Measurements from ENCODE around the gene ZNF778. TPM values are rescaled to one million over a fixed set of nuclear protein-coding genes. Genes with fewer than 3 reads are reported as not detected.

Gene ZNF778
- total and polyA plus RNA-seq, 2 donors (not counting 1 experiment from before 2014, with no cell fraction given): 2.2 to 13.4 TPM

DNA sequence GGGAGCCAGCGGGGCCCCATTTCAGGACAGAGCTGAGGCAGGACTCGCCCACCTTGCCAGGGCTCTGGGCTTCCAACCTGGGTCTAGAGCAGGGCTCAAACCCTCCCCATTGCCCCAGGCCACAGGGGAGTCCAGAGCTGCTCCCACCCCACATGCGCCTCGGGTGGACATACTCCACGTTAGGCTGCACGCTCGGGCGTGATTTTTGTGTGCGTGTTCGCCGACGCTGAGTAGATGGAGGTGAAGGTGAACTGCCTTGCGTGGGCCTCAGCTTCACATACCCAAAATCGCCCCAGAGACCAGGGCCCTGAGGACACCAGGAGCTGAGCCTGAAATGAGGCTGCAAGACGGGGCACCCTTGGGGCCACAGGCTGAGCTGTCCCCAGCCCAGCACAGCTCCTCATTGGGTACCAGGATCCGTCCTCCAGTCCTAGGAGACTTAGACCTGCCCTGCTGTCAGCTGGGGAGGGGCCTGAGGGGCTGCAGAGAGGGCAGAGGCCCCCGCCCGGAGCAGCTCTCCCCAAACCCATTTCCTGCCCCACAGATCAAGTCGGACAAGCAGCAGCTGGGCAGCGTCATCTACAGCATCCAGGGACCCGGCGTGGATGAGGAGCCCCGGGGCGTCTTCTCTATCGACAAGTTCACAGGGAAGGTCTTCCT lies 37.7 kb upstream of the ZNF778 start:
- intact Hi-C loops (cut with micrococcal nuclease): no loop called here
- no peaks in the 10 kb centered on the region for H4K20me1 ChIP-seq (ENCODE audit: control insufficient read depth, insufficient read depth, low read length, poor library complexity, severe bottlenecking)
- H3K27me3 Mint-ChIP-seq: no peaks in the 10 kb centered on the region
- 88% methylated on average over 17 of the region's 25 CpGs for WGBS (ENCODE audit: insufficient coverage)
- H3K4me2 ChIP-seq (replicated peaks; ENCODE audit: low read depth, low read length, poor library complexity, severe bottlenecking): no peak overlapping the region
- H3K27ac Mint-ChIP-seq: no peak overlapping the region
- H3K4me3 Mint-ChIP-seq: no peak overlapping the region
- H2AFZ ChIP-seq (ENCODE audit: insufficient read depth, low read depth, low read length, poor library complexity, severe bottlenecking): no peak overlapping the region
- ATAC-seq (ENCODE audit: low read depth): no peak
- TF ChIP-seq, protein P1, sequence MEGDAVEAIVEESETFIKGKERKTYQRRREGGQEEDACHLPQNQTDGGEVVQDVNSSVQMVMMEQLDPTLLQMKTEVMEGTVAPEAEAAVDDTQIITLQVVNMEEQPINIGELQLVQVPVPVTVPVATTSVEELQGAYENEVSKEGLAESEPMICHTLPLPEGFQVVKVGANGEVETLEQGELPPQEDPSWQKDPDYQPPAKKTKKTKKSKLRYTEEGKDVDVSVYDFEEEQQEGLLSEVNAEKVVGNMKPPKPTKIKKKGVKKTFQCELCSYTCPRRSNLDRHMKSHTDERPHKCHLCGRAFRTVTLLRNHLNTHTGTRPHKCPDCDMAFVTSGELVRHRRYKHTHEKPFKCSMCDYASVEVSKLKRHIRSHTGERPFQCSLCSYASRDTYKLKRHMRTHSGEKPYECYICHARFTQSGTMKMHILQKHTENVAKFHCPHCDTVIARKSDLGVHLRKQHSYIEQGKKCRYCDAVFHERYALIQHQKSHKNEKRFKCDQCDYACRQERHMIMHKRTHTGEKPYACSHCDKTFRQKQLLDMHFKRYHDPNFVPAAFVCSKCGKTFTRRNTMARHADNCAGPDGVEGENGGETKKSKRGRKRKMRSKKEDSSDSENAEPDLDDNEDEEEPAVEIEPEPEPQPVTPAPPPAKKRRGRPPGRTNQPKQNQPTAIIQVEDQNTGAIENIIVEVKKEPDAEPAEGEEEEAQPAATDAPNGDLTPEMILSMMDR (IDR thresholded peaks at IDR 0.05): no peak
- no peak for TF ChIP-seq EZH2 (IDR thresholded peaks at IDR 0.05; ENCODE audit: borderline replicate concordance, insufficient read depth, low read depth, low read length, poor library complexity, severe bottlenecking)
- POLR2A ChIA-PET: no interaction called here
- CTCF ChIA-PET: no interaction called here
- H3K27ac ChIP-seq (ENCODE audit: low read length in 2 of 2): no peak overlapping the region
- H3K4me1 Mint-ChIP-seq: no peaks in the 10 kb centered on the region
- no peaks in the 10 kb centered on the region for H3K4me1 ChIP-seq (ENCODE audit: control insufficient read depth in 2 of 2, insufficient read depth in 2 of 2, low read length in 2 of 2)
- H3K9ac ChIP-seq (ENCODE audit: low read length): no peak overlapping the region
- DNase-seq: no peak
- no peaks in the 10 kb centered on the region for H3K9me3 Mint-ChIP-seq (ENCODE audit: insufficient read depth)
- H3K27me3 ChIP-seq (replicated peaks in 1 of 4; ENCODE audit: control extremely low read depth in 1 of 4, control insufficient read depth in 3 of 4, insufficient read depth in 4 of 4, low read length in 3 of 4): peaks cover 0 to 2% (median 0%) of the 10 kb centered on the region in 4 experiments
- H3K36me3 ChIP-seq (replicated peaks in 1 of 2; ENCODE audit: control extremely low read depth in 1 of 2, control insufficient read depth in 1 of 2, extremely low read depth in 1 of 2, insufficient read depth in 2 of 2, low read length in 1 of 2): no peaks in the 10 kb centered on the region
- H3K4me3 ChIP-seq (ENCODE audit: control extremely low read depth in 1 of 5, extremely low read depth in 1 of 5, insufficient read depth in 1 of 5, low read depth in 2 of 5, low read length in 4 of 5): no peak overlapping the region
- H3K9me3 ChIP-seq (ENCODE audit: control extremely low read depth in 1 of 3, control insufficient read depth in 2 of 3, insufficient read depth in 1 of 3, low read length in 2 of 3): no peaks in the 10 kb centered on the region
- no peaks in the 10 kb centered on the region for H3K79me2 ChIP-seq (ENCODE audit: control insufficient read depth, insufficient read depth, low read length)

DNA sequence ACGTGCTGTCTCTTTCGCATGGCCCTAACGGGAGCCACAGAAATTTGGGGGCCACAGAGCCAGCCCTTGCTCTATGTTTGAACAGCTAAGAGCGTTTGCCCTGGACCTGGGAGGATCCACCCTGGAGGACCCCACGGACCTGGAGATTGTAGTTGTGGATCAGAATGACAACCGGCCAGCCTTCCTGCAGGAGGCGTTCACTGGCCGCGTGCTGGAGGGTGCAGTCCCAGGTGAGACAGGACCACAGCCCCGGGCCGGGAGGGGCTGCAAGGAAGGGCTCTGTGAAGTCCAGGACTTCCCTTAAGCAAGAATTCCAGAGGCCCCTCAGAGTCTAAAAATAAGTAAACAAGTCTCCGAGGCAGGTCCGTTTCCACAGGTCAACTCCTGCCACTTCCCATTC lies 34.0 kb upstream of the ZNF778 start:
- no peak for DNase-seq

More for the DNA sequence above, 34.0 kb upstream of the ZNF778 start:
- H3K4me2 ChIP-seq (replicated peaks; ENCODE audit: low read depth, low read length, poor library complexity, severe bottlenecking): no peak overlapping the region
- H3K9ac ChIP-seq (ENCODE audit: low read length): no peak overlapping the region
- CTCF ChIA-PET: interaction anchor here (1.7 kb wide), 1 partner anchor 16 kb away, joined by 4 read pairs; no protein-coding TSS in a partner anchor
- no peak overlapping the region for H3K4me3 Mint-ChIP-seq
- no peaks in the 10 kb centered on the region for H3K79me2 ChIP-seq (ENCODE audit: control insufficient read depth, insufficient read depth, low read length)
- WGBS (ENCODE audit: insufficient coverage): 68% methylated on average over 11 of the region's 13 CpGs
- peaks cover 0 to 16% (median 0%) of the 10 kb centered on the region in 3 donors for H3K9me3 ChIP-seq (ENCODE audit: control extremely low read depth in 1 of 3, control insufficient read depth in 2 of 3, insufficient read depth in 1 of 3, low read length in 2 of 3)
- H3K27me3 Mint-ChIP-seq: no peaks in the 10 kb centered on the region
- intact Hi-C loops (cut with micrococcal nuclease): no loop called here
- H2AFZ ChIP-seq (ENCODE audit: insufficient read depth, low read depth, low read length, poor library complexity, severe bottlenecking): no peak overlapping the region
- no peaks in the 10 kb centered on the region for H3K36me3 ChIP-seq (replicated peaks in 1 of 2; ENCODE audit: control extremely low read depth in 1 of 2, control insufficient read depth in 1 of 2, extremely low read depth in 1 of 2, insufficient read depth in 2 of 2, low read length in 1 of 2)
- no peak overlapping the region for H3K27ac Mint-ChIP-seq
- no peaks in the 10 kb centered on the region for H4K20me1 ChIP-seq (ENCODE audit: control insufficient read depth, insufficient read depth, low read length, poor library complexity, severe bottlenecking)
- H3K4me1 ChIP-seq (ENCODE audit: control insufficient read depth in 2 of 2, insufficient read depth in 2 of 2, low read length in 2 of 2): no peaks in the 10 kb centered on the region
- H3K4me1 Mint-ChIP-seq: no peaks in the 10 kb centered on the region
- POLR2A ChIA-PET: no interaction called here
- no peak overlapping the region for H3K4me3 ChIP-seq (ENCODE audit: control extremely low read depth in 1 of 5, extremely low read depth in 1 of 5, insufficient read depth in 1 of 5, low read depth in 2 of 5, low read length in 4 of 5)
- peaks cover 0 to 2% (median 0%) of the 10 kb centered on the region in 4 experiments for H3K27me3 ChIP-seq (replicated peaks in 1 of 4; ENCODE audit: control extremely low read depth in 1 of 4, control insufficient read depth in 3 of 4, insufficient read depth in 4 of 4, low read length in 3 of 4)
- H3K9me3 Mint-ChIP-seq (ENCODE audit: insufficient read depth): no peaks in the 10 kb centered on the region
- no peak for TF ChIP-seq EZH2 (IDR thresholded peaks at IDR 0.05; ENCODE audit: borderline replicate concordance, insufficient read depth, low read depth, low read length, poor library complexity, severe bottlenecking)
- TF ChIP-seq, protein P1 (IDR thresholded peaks at IDR 0.05): no peak
- H3K27ac ChIP-seq (ENCODE audit: low read length in 2 of 2): no peak overlapping the region
- ATAC-seq (ENCODE audit: low read depth): no peak

All from B cell (primary cell).